ENCODE results near the gene PANX1. TPM values are rescaled to one million over a fixed set of nuclear protein-coding genes. Genes with fewer than 3 reads are reported as not detected.
"Not testable (repeated sequence)": the region's sequence is repeated elsewhere in the genome, so short reads cannot be mapped to it uniquely, and the experiment has no call there.

The PANX1 gene
- total RNA-seq, 1 experiment from 2014 or later, result 5.7 TPM

GRCh38 chr11:94144664-94145063 lies 16.0 kb downstream of the PANX1 start:
- DNase-seq (ENCODE audit: low spot score), result no peak
- in situ Hi-C loops (cut with HindIII; ENCODE audit: low sequenced_read_pairs), result no loop called here

GRCh38 chr11:94145431-94145830 lies 16.8 kb downstream of the PANX1 start:
- in situ Hi-C loops (cut with HindIII; ENCODE audit: low sequenced_read_pairs), result no loop called here

GRCh38 chr11:94145916-94146315 lies 17.3 kb downstream of the PANX1 start:
- in situ Hi-C loops (cut with HindIII; ENCODE audit: low sequenced_read_pairs), result no loop called here
- DNase-seq (ENCODE audit: low spot score), result no peak

More at GRCh38 chr11:94145431-94145830, 16.8 kb downstream of the PANX1 start:
- DNase-seq (ENCODE audit: low spot score), result no peak

- DNase-seq (ENCODE audit: low spot score), result no peak
- in situ Hi-C loops (cut with HindIII; ENCODE audit: low sequenced_read_pairs), result no loop called here
Measured at GRCh38 chr11:94147433-94147845, 18.8 kb downstream of the PANX1 start.

GRCh38 chr11:94148189-94148588 lies 19.5 kb downstream of the PANX1 start:
- DNase-seq (ENCODE audit: low spot score), result no peak
- in situ Hi-C loops (cut with HindIII; ENCODE audit: low sequenced_read_pairs), result no loop called here

GRCh38 chr11:94149431-94150017 lies 20.9 kb downstream of the PANX1 start:
- in situ Hi-C loops (cut with HindIII; ENCODE audit: low sequenced_read_pairs), result no loop called here

GRCh38 chr11:94150056-94150455 lies 21.4 kb downstream of the PANX1 start:
- in situ Hi-C loops (cut with HindIII; ENCODE audit: low sequenced_read_pairs), result no loop called here
- no peak for DNase-seq (ENCODE audit: low spot score)

More at GRCh38 chr11:94149431-94150017, 20.9 kb downstream of the PANX1 start:
- no peak for DNase-seq (ENCODE audit: low spot score)

GRCh38 chr11:94150704-94151685 lies 22.4 kb downstream of the PANX1 start:
- DNase-seq (ENCODE audit: low spot score), result no peak
- in situ Hi-C loops (cut with HindIII; ENCODE audit: low sequenced_read_pairs), result no loop called here

- DNase-seq (ENCODE audit: low spot score), result no peak
- in situ Hi-C loops (cut with HindIII; ENCODE audit: low sequenced_read_pairs), result no loop called here
Measured at GRCh38 chr11:94151903-94152677, 23.4 kb downstream of the PANX1 start.

GRCh38 chr11:94152678-94153065 lies 24.0 kb downstream of the PANX1 start:
- in situ Hi-C loops (cut with HindIII; ENCODE audit: low sequenced_read_pairs), result no loop called here
- DNase-seq (ENCODE audit: low spot score), result no peak

GRCh38 chr11:94153320-94153719 lies 24.7 kb downstream of the PANX1 start:
- in situ Hi-C loops (cut with HindIII; ENCODE audit: low sequenced_read_pairs), result no loop called here
- DNase-seq (ENCODE audit: low spot score), result no peak

- in situ Hi-C loops (cut with HindIII; ENCODE audit: low sequenced_read_pairs), result no loop called here
- DNase-seq (ENCODE audit: low spot score), result no peak
Measured at GRCh38 chr11:94154095-94154856, 25.6 kb downstream of the PANX1 start.

- DNase-seq (ENCODE audit: low spot score); in situ Hi-C loops (cut with HindIII; ENCODE audit: low sequenced_read_pairs): not testable (repeated sequence)
Measured at GRCh38 chr11:94157339-94157738, 28.7 kb downstream of the PANX1 start.

GRCh38 chr11:94168882-94169281 lies 40.2 kb downstream of the PANX1 start:
- no peak for DNase-seq (ENCODE audit: low spot score)
- in situ Hi-C loops (cut with HindIII; ENCODE audit: low sequenced_read_pairs), result no loop called here

GRCh38 chr11:94169516-94169915 lies 40.9 kb downstream of the PANX1 start:
- DNase-seq (ENCODE audit: low spot score), result no peak
- in situ Hi-C loops (cut with HindIII; ENCODE audit: low sequenced_read_pairs), result no loop called here

- DNase-seq (ENCODE audit: low spot score), result no peak
- in situ Hi-C loops (cut with HindIII; ENCODE audit: low sequenced_read_pairs), result no loop called here
Measured at GRCh38 chr11:94169930-94170545, 41.4 kb downstream of the PANX1 start.

GRCh38 chr11:94170953-94171352 lies 42.3 kb downstream of the PANX1 start:
- in situ Hi-C loops (cut with HindIII; ENCODE audit: low sequenced_read_pairs), result no loop called here
- no peak for DNase-seq (ENCODE audit: low spot score)

GRCh38 chr11:94171693-94172440 lies 43.2 kb downstream of the PANX1 start:
- peak; percentile 69 for DNase-seq (ENCODE audit: low spot score)
- in situ Hi-C loops (cut with HindIII; ENCODE audit: low sequenced_read_pairs), result no loop called here
